Midbrain (tissue), 1 donor: ENCODE results near the gene BYSL.
"Not testable (repeated sequence)": the region's sequence is repeated elsewhere in the genome, so short reads cannot be mapped to it uniquely, and the experiment has no call there.

Experiments used
- DNase-seq: peaks from one replicate; lab custom pipeline; 2025; lab: John Stamatoyannopoulos, UW

The BYSL gene

DNA sequence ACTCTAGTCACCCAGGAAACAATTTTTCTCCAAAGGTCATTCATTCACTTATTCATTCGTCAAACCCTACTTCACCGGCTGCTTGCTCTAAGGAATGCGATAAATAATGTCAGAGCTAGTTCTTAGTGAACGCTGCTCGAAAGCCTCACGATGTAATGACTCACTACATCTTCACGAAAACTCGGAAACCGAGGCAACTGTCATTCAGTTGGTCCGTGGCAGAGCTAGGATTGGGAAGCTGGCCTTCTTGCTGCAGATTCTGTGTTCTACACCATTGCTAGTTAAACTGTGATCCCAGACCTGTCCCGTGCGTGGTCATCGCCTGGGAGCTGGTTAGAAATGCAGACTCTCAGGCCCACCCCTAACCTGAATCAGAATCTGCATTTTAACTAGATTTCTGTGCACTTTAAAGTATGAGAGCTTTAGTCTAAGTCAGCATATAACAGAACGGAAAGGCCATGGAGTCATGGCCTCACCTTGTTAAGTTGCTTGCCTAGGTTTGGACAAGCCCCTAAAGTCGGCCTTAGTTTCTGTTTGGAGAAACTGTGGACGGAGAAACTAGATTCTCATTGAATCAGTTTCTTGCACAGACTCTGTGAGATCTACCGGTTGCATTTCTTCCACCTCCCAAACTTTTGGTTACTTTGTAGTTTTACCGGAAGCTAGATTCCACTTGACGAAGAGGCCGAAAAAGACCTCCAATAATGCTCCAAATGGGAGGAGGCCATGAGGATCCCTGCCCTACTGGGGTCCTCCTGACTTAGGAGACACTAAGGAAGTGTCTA, 21.0 kb downstream of the BYSL start:
- peak; percentile 57 for DNase-seq

DNA sequence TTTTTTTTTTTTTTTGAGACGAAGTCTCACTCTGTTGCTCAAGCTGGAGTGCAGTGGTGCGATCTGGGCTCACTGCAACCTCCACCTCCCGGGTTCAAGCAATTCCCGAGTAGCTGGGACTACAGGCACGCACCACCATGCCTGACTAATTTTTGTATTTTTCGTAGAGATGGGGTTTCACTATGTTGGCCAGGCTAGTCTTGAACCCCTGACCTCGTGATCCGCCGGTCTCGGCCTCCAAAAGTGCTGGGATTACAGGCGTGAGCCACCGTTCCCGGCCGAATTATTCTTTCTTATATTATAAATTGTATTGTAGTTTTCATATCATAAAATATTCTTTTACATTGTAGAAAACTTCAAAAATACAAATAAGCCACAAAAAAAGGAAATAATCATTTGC, 21.6 kb downstream of the BYSL start:
- not testable (repeated sequence) for DNase-seq

DNA sequence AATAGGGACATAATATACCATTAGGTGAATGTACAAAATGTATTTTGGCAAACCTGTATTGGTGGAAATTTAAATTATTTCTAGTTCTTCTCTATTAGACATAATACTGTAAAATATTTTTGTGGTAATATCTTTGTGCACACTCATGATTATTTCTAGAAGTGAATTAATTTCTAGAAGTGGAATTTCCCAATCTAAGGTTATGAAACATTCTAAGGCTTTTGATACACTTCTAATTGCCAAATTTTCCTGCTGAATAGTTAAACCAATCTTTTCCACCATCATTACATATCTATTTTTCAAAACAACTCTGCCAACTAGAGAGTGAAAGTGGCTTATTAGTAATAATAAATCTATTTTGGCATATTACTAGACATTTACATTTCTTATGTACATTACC, 22.2 kb downstream of the BYSL start:
- DNase-seq: no peak

DNA sequence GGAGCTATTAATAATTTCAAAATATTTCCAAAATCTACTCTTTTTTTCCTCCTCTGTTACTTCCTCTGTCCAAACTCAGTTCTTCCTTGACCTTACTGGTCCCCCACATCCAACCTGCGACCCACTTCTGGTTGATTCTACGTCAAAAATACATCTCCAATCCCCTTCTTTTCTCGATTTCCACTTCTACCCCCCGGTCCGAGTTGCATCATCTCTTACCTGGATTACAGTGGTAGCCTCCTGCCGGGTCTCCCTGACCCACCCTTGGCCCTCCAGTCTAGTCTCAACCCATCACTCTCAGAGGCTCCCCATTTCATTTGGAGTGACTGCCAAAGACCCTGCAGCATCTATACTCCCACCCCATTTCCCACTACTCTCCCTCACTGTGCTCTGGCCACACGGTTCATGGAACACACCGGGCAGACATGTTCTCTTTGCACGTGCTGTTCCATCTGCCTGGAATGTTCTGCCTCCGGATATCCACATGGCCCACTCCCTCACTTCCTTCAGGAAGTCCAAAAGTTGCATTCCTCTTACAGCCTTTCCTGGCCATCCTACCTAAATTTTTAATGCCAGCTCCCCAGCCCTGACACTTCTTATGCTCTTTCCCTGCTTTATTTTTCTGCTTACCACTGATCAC, 26.4 kb downstream of the BYSL start:
- DNase-seq: no peak

DNA sequence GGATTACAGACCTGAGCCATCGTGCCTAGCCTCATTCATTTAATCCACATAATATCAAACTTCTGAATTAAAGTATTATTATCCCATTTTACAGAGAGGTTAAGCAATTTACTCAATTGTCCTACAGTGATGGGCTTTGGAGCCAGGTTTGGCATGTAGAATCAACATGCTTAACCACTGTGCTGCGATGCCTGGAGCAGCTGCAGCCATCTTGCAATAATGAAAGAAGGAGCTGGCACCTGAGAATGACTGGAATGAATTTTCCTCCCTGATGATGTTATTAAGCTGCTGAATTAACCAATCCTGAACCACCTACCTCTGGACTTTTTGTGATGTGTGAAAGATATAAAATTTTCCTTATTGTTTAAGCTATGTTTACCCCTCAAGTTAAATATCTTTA, 33.4 kb downstream of the BYSL start:
- no peak for DNase-seq

DNA sequence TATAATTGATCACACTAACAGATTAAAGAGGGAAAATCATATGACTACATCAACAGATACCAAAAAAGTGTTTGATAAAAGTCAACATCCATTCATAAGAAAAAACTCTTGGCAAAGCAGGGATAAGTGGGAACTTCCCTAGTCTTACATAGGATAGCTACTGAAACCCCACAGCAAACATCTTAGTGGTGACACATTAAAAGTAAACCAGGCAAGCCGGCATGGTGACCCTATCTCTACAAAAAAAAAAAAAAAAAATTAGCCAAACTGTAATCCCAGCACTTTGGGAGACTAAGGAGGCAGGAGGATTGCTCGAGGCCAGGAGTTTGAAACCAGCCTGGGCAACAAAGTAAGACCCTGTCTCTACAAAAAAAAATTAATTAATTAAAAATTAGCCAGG, 34.1 kb downstream of the BYSL start:
- no peak for DNase-seq

DNA sequence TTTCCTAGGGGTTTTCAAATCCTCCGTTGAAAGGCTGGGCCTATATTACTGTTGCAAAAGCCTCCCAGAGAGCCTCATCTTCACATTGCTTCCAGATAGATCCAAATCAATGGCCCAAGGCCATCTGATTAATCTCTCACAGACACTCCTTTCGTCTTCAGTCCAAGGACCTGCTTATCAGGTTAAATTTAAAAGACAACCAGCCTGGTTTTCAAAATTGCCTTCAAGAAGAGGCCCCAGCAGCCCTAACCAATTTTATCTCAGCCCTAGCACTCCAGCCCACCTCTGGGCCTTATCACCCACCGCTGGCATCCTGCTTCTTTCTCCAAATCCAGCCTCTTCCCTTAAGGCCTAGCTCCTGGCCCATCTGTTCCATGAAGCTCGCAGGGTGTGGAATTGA, 35.8 kb downstream of the BYSL start:
- DNase-seq: no peak

DNA sequence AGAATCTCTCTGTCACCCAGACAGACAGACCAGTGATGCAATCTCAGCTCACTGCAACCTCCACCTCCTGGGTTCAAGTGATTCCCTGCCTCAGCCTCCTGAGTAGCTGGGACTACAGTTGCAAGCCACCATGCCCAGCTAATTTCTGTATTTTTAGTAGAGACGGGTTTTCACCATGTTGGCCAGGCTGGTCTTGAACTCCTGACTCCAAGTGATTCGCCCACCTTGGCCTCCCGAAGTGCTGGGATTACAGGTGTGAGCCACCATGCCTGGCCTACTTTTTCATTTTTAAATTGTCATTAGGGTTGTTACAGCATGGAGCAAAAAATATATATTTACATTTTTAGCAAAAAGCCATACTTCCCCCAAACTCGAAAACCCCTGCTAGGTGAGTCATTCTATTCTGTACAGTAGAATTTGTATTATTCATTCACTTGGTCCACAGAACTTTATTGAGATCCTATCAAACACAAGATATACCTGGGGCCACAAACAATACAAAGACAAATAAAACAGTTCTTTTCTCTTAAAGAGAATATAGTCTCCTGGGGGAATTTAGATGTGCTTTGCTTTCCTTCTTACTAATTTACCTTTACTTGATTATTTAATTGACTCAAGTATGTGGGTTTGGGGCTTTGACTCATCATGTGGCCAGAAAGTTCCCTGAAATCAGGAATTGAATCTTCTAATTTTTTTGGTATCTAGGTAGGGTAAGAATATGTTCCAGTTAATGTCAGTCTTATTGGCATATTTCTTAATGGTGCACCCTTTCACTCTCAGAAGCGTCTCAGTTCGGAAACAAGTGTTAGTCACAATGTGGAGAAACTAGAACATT, 36.9 kb downstream of the BYSL start:
- no peak for DNase-seq

DNA sequence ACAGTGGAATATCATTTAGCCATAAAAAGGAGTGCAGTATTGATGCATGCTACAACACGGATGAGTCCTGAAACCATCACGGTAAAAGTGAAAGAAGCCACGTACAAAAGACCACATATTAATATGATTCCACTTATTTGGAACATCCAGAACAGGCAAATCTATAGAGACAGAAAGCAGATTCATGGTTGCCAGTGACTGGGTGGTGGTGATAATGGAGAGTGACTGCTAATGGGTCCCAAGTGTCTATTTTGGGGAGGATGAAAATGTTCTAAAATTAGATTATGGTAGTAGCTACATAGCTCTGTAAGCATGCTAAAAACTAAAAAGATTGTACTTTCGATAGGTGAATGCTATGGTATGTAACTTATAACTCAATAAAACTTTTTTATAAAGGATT, 38.7 kb downstream of the BYSL start:
- DNase-seq: no peak

DNA sequence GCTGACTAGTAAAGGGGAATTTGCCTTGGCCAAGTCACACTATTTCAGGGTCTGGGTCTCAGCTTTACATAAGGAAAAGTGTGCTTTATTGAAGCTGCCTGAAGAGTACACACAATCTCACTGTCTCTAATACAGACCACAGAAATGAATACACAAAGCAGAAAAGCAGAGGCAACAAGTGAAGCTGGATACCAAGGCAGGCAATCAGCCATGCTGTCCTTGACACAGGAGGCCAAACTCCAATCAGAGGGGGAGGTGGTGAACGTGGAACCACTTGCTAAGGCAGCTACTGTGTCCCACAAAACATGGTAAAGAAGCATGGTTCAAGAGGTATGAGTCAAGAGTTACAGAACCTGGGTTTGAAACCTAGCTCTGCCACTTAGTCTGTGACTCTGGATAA, 42.1 kb downstream of the BYSL start:
- no peak for DNase-seq

DNA sequence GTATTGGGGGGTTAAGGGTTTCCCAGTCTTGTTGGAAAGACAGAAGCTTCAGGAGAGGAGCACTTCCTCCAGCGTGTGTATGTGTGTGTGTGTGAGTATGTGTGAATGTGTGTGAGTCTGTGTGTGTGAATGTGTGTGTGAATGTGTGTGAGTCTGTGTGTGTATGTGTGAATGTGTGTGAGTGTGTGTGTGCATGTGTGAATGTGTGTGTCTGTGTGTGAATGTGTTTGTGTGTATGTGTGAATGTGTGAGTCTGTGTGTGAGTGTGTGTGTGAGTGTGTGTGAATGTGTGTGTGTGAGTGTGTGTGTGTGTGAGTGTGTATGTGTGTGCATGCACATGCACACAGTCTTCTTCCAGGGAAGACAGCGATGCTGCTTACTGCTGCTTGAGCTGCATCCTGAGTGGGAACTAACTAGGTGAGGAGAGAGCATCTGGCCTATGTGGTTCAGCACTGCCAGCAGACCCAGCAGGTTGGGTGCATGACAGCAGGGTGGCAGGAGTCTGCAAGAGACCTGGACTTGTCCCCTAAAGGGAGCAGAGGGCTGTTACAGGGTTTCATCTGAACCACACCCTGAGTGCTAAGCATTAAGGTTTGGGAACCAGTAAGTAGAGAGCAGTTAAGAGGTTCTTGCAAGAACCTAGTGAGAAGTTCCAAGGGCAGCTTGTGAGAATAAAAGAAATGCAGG, 43.0 kb downstream of the BYSL start:
- no peak for DNase-seq

DNA sequence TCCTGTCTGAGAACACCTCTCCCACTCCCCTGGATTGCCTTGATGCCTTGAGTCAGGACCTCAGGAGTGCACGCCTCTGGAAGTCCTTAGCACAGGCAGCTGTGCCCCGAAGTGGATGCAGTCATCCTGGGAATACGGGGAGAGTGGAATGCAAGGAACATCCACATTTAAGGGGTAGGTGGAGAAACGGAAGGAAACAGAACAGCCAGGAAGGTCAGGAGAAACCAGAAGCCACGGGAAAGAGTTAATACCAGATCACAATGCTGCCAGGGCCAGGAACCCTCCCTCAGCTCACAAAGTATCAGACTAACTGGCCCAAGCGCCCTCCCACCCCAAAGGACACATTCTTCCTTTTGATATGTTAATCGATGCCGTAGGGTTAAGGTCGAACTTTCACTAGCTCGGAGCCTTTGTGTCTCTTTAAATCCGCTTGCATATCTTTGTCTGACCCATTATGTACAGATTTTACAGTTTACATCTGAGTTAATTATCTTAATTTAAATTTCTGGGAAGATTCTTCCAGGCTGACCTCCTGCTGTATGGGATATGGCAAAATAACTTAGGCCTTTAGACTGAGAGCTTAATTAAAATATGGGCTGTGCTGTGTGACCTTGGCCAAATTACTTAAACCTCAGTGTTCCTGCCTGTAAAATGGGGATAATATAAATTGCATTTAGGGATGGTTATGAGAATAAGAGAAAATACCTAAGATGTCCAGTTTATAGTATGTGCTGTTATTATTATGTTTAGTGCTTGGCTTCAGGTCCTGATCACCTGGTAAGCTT, 44.3 kb downstream of the BYSL start:
- DNase-seq: no peak

DNA sequence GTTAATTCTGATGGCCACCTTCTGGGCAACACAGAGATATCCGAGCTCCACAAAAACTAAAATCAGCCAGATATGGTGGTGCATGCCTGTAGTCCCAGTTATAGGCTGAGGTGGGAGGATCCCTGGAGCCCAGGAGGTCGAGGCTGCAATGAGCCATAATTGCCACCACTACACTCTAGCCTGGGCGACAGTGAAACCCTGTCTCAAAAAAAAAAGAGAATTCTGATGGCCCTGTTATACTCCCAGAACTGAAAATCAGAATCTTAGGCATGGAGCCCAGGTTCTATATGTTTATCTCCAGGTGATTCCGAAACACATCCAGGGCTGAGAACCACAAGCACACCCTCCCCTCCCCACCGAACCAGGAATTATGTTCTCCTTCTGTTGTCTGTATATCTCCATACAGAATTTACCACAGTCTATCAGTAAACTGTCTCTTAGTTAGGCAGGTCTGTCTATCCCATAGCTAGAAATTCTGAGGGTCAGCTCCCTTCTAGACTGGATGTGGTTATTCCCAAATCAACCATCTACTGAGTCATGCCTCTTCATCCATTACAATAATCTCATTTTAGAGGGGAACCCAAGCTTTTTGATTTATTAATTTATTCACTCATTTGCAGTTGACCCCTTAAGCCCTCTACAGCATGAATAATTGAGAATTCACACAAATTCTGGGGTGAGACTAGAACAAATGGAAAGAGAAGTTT, 45.1 kb downstream of the BYSL start:
- DNase-seq: no peak

DNA sequence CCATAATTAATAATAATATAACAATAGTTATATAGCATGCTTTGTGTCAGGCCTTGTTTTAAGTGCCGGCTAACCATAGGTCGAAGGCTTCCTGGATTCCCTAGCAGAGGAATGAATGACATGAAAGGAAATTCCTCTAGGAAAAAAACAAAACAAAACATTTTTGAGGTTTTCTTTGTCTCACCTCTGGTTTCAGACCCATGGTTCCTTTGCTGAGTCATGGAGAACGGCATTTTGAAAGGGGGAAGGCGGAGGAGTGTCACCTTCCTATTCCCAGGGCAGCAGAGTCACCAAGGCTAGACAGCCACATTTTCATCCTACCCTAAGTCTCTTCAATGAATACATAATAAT, 45.6 kb downstream of the BYSL start:
- no peak for DNase-seq

DNA sequence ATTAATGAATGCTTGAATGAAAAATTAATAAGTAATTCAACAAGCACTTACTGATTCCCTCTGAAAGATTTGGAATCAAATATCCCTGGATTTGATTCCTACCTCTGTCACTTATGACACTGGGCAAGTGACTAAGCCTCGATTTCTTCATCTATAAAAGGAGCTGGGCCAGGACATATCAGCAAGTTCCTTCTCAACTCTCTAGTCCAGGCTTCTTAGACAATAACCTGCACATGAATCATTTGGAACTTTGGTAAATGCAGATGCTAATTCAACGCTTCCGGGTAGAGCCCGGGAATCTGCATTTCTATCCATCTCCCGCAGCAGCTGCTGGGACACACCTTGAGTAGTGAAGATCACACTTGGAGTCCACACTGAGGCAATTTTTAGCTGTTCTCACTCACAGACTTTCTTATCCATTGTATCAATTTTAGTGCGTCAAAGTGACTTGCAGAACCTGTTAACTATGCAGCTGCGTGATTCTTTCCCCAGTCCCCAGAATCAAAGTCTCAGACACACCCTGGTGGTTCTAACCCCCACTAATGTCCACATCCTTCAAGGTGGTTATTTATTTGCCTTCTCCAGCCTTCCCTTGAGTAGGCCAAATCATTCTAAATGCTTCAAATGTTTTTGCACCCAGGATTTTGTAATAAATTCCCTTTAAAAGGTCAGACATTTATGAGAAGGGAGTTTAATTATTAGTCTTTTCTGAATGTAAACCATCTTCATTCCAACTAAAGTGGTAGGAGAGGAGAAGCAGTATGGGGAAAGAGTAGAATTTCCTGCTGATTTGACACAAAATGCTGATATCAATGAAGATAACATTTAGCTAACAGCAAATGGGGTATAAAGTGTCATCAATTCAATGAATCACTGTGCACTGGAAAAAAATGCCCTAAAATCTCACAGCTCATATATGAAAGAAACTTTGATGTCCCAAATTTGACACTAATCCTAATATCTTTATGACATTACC, 46.3 kb downstream of the BYSL start:
- DNase-seq: no peak

DNA sequence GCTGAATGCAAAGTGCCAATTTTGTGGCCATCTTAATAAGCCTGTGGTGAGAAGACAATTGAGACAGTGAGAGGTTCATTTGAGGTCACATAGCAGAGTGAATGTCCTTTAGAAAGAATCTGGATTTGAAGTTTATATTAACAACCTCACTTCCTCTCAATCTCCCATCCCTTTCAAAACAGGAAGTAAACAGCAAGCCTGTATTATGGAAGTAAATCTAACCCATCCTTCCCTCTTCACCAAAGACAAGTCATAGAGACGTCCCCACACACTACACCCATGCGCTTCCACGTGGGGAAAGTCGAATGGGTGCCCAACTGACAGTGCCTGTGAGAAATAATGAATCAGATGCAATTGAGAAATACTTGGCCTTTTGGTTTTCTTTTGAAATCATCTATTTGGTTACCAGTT, 49.1 kb downstream of the BYSL start:
- no peak for DNase-seq

DNA sequence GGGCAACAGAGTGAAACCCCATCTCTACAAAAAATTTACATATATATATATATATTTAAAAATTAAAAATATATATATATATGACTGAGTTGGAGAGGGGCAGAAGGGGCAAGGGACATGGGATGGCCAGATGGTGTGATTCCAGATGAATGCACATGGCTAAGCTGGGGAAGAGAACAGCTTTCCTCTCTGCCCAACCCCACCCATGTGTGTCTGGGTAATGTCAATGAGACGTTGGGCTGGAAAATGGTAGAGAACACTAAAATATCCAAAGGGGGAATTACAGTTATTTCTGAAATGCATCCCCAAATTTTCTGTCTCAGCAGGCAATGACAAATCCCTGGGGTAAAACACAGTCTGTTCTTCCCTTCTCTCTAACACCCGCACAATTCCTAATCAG, 51.5 kb downstream of the BYSL start:
- DNase-seq: no peak

DNA sequence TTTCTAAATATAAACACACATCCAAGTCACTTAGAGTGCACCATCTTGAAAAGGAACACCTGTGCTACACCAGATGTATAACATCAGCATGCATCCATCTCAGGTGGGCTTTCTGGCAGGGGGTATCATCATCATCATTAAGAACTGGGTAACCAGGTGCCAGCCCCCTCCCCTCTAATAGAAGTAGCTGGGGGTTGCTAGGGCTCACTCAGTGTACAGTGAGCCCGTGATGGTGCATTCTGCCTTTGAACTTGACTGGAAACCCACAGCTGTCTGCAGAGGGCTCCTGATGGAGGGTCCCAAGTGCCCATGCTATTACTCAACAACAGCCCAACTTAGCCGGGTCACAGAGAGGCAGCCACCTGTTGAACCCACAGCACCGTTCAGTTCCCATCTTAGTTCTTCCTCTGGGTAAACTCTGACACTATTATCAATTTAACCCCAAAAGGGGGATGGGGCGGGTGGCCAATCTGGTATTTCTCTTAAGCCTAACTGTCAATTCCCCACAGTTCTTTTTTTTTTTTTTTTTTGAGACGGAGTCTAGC, 53.1 kb downstream of the BYSL start:
- DNase-seq: no peak

DNA sequence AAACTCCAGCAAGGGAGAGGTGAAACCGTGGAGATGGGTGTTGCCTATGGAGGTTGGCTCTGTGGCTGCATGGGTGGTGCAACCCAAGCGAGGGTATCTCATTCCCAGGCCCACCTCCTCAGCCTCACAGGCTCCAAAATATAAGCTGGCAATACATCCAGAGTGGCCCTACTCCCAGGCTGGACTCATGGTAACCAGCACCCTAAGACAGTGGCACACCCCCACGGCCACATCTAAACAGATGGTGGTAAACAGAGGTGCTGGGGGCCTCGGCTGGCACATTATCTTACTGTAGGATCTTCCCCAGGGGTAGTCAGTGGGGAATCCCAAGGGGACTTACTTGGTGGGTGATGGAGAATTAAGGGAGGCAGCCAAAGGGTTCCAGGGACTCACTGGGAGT, 54.0 kb downstream of the BYSL start:
- no peak for DNase-seq
